ENCODE data around the gene TMEM91. TPM values are rescaled to one million over a fixed set of nuclear protein-coding genes. Genes with fewer than 3 reads are reported as not detected.
A peak's percentile ranks its signal among the peaks of the same experiment; 100 is the strongest.

TMEM91 gene
- total and polyA plus RNA-seq, 2 of the 13 experiments (the other 11 are each of a cell fraction or from before 2014, with no cell fraction given): 6.3 to 10.3 TPM

GRCh38 chr19:41352609-41353465 lies 23.5 kb upstream of the TMEM91 start (continued):
- no peak for TF ChIP-seq ZNF382 (CRISPR knock-in tag; IDR thresholded peaks at IDR 0.05; ENCODE audit: borderline replicate concordance)
- TF ChIP-seq ISX (CRISPR knock-in tag; conservative IDR thresholded peaks at IDR 0.05): peak; percentile 60; the same call in 1 of the 2 replicates
- no peak for TF ChIP-seq ZNF275 (CRISPR knock-in tag; IDR thresholded peaks at IDR 0.05; ENCODE audit: borderline replicate concordance)
- TF ChIP-seq ZNF660 (CRISPR knock-in tag; IDR thresholded peaks at IDR 0.05; ENCODE audit: borderline replicate concordance, low read depth): no peak
- no peak for TF ChIP-seq SKI (IDR thresholded peaks at IDR 0.05; ENCODE audit: partially characterized antibody)
- TF ChIP-seq DBP (CRISPR knock-in tag; IDR thresholded peaks at IDR 0.05; ENCODE audit: not compliant biosample characterization): peak; percentile 33
- no peak for TF ChIP-seq HDAC6 (IDR thresholded peaks at IDR 0.05; ENCODE audit: low read depth, low read length)
- TF ChIP-seq MTF2 (CRISPR knock-in tag; IDR thresholded peaks at IDR 0.05; ENCODE audit: borderline replicate concordance): 0 out of 2 replicates have a peak, but pooled peaks have one; percentile 21
- no peak for TF ChIP-seq ELF3 (CRISPR knock-in tag; IDR thresholded peaks at IDR 0.05)
- TF ChIP-seq ZNF891 (CRISPR knock-in tag; IDR thresholded peaks at IDR 0.05): no peak; the same call in 1 of the 2 replicates
- no peak for TF ChIP-seq SUZ12 (IDR thresholded peaks at IDR 0.05; ENCODE audit: low read depth, low read length)
- TF ChIP-seq ZNF282 (IDR thresholded peaks at IDR 0.05; ENCODE audit: partially characterized antibody): no peak
- no peak for TF ChIP-seq ZNF343 (CRISPR knock-in tag; IDR thresholded peaks at IDR 0.05)
- TF ChIP-seq ZNF33B (CRISPR knock-in tag; IDR thresholded peaks at IDR 0.05): no peak
- 0 out of 2 replicates have a peak, but pooled peaks have one; percentile 5 for TF ChIP-seq TOPORS (CRISPR knock-in tag; IDR thresholded peaks at IDR 0.05)
- no peak; the same call in 1 of the 2 replicates for TF ChIP-seq ZSCAN30 (CRISPR knock-in tag; IDR thresholded peaks at IDR 0.05)
- TF ChIP-seq MYNN (CRISPR knock-in tag; IDR thresholded peaks at IDR 0.05; ENCODE audit: low read depth): no peak
- TF ChIP-seq DMTF1 (CRISPR knock-in tag; IDR thresholded peaks at IDR 0.05): no peak
- TF ChIP-seq HES4 (CRISPR knock-in tag; IDR thresholded peaks at IDR 0.05; ENCODE audit: borderline replicate concordance): 0 out of 2 replicates have a peak, but pooled peaks have one; percentile 26
- TF ChIP-seq SIN3B (IDR thresholded peaks at IDR 0.05; ENCODE audit: low read length): no peak
- TF ChIP-seq HHEX (CRISPR knock-in tag; IDR thresholded peaks at IDR 0.05): no peak
- TF ChIP-seq YEATS2 (CRISPR knock-in tag; IDR thresholded peaks at IDR 0.05; ENCODE audit: borderline replicate concordance): peak; percentile 35; the same call in 1 of the 2 replicates
- TF ChIP-seq MTA3 (CRISPR knock-in tag; IDR thresholded peaks at IDR 0.05): no peak
- TF ChIP-seq ARID3A (IDR thresholded peaks at IDR 0.05; ENCODE audit: low read depth, low read length): no peak
- no peak for TF ChIP-seq CENPT (CRISPR knock-in tag; IDR thresholded peaks at IDR 0.05; ENCODE audit: low read depth)

Measured in HepG2 (cell line).